Smooth muscle cell (in vitro differentiated cells): Measurements from ENCODE around the gene MYO7B. TPM values are rescaled to one million over a fixed set of nuclear protein-coding genes. Genes with fewer than 3 reads are reported as not detected.

Experiments
- DNase-seq: peaks from one replicate; lab custom pipeline; 2025; ENCODE audit not compliant: unreplicated experiment; lab: John Stamatoyannopoulos, UW
- H2AFZ ChIP-seq: fragments of 200-600 bp; sonication (generic); 2 replicates; pipeline ENCODE4 v1.6.0; 2016; ENCODE audit warnings: antibody characterized with exemption, low read depth, mild to moderate bottlenecking
- H3F3A ChIP-seq: fragments of 200-600 bp; sonication (generic); 2 replicates; pipeline ENCODE4 v1.6.0; 2017; ENCODE audit warnings: antibody characterized with exemption, low read depth
- H3K27ac ChIP-seq: fragments of 200-600 bp; sonication (generic); 2 replicates; pipeline ENCODE4 v1.5.1; 2016; ENCODE audit warnings: low read depth, mild to moderate bottlenecking
- H3K27me3 ChIP-seq: fragments of 200-600 bp; sonication (generic); 2 replicates; pipeline ENCODE4 v1.6.1; 2016; ENCODE audit warnings: low read depth, mild to moderate bottlenecking
- H3K36me3 ChIP-seq: fragments of 200-600 bp; sonication (generic); 2 replicates; pipeline ENCODE4 v1.5.1; 2016; ENCODE audit warnings: low read depth
- H3K4me1 ChIP-seq: fragments of 200-600 bp; sonication (generic); 2 replicates; pipeline ENCODE4 v1.5.1; 2016; ENCODE audit warnings: low read depth
- H3K4me2 ChIP-seq: fragments of 200-600 bp; sonication (generic); 2 replicates; pipeline ENCODE4 v1.6.0; 2016; ENCODE audit warnings: mild to moderate bottlenecking
- H3K4me3 ChIP-seq: fragments of 200-600 bp; sonication (generic); 2 replicates; pipeline ENCODE4 v1.5.1; 2016; ENCODE audit warnings: mild to moderate bottlenecking
- H3K79me2 ChIP-seq: fragments of 200-600 bp; sonication (generic); 2 replicates; pipeline ENCODE4 v1.6.0; 2016; ENCODE audit warnings: low read depth, mild to moderate bottlenecking
- H3K9ac ChIP-seq: fragments of 200-600 bp; sonication (generic); 2 replicates; pipeline ENCODE4 v1.6.0; 2016; ENCODE audit warnings: low read depth
- H3K9me3 ChIP-seq: fragments of 200-600 bp; sonication (generic); replicated peaks from 2 replicates; pipeline ENCODE4 v1.5.1; 2016; ENCODE audit warnings: low read depth
- H4K20me1 ChIP-seq: fragments of 200-600 bp; sonication (generic); 2 replicates; pipeline ENCODE4 v1.6.0; 2016; ENCODE audit warnings: low read depth
- WGBS: methylation state at CpG from one replicate; pipeline ENCODE4 v1.1.7; 2016; ENCODE audit warnings: low lambda C conversion rate; 5-methylcytosine and 5-hydroxymethylcytosine counted together
- polyA plus RNA-seq: library from polyadenylated mRNA; unstranded; fragments of >200 nt; fragmentation: Nextera tagmentation; extraction: Ambion mirVana; gene quantifications from 2 replicates; pipeline ENCODE4 v1.2.1, GENCODE V29; 2016
- total RNA-seq: library from RNA; depleted of rRNA; stranded (reverse); fragments of >200 nt; gene quantifications from 2 replicates; pipeline ENCODE4 v1.2.3, GENCODE V29; 2014
- TF ChIP-seq, protein P1 (sequence below): fragments of 200-600 bp; sonication (generic); IDR thresholded peaks from 2 replicates; pipeline ENCODE4 v1.5.1; 2017; ENCODE audit warnings: borderline replicate concordance, mild to moderate bottlenecking, antibody characterized with exemption; ENCODE audit not compliant: insufficient read depth, poor library complexity, severe bottlenecking

The MYO7B gene
- total and polyA plus RNA-seq, 2 experiments from 2014 or later: 0.09 to 0.35 TPM

DNA sequence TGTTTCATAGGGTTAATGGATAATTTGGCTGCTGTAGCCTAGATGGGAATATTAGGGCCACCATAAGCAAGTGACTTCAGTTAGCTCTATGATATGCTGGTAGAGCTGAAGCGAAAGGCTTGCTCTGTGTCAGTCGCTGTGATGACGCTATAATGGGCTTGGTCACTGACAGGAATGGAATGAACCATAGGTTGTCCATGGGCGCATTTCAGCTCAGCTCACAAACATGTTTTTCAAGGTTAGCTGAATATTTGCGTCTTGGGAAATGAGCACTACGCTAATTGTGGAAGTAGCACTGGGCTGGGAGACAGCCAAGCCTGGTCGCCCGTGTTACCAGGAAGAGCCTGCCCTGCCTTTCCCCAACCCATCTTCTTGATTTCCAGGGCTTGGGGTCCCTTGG lies 3.2 kb upstream of the MYO7B start:
- H3K79me2 ChIP-seq: no peaks in the 10 kb centered on the region
- 96% methylated on average over 8 of the region's 8 CpGs for WGBS
- no peak overlapping the region for H3K27ac ChIP-seq
- no peak for DNase-seq
- no peak overlapping the region for H2AFZ ChIP-seq
- no peak overlapping the region for H3K4me2 ChIP-seq
- no peak overlapping the region for H3K9ac ChIP-seq
- H3K4me3 ChIP-seq: no peak overlapping the region
- H3K36me3 ChIP-seq: no peaks in the 10 kb centered on the region
- no peaks in the 10 kb centered on the region for H4K20me1 ChIP-seq
- H3K4me1 ChIP-seq: peaks cover 13% of the 10 kb centered on the region
- H3K9me3 ChIP-seq: no peaks in the 10 kb centered on the region
- TF ChIP-seq, protein P1, sequence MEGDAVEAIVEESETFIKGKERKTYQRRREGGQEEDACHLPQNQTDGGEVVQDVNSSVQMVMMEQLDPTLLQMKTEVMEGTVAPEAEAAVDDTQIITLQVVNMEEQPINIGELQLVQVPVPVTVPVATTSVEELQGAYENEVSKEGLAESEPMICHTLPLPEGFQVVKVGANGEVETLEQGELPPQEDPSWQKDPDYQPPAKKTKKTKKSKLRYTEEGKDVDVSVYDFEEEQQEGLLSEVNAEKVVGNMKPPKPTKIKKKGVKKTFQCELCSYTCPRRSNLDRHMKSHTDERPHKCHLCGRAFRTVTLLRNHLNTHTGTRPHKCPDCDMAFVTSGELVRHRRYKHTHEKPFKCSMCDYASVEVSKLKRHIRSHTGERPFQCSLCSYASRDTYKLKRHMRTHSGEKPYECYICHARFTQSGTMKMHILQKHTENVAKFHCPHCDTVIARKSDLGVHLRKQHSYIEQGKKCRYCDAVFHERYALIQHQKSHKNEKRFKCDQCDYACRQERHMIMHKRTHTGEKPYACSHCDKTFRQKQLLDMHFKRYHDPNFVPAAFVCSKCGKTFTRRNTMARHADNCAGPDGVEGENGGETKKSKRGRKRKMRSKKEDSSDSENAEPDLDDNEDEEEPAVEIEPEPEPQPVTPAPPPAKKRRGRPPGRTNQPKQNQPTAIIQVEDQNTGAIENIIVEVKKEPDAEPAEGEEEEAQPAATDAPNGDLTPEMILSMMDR: no peak
- peaks cover 7% of the 10 kb centered on the region for H3K27me3 ChIP-seq
- H3F3A ChIP-seq: no peaks in the 10 kb centered on the region

DNA sequence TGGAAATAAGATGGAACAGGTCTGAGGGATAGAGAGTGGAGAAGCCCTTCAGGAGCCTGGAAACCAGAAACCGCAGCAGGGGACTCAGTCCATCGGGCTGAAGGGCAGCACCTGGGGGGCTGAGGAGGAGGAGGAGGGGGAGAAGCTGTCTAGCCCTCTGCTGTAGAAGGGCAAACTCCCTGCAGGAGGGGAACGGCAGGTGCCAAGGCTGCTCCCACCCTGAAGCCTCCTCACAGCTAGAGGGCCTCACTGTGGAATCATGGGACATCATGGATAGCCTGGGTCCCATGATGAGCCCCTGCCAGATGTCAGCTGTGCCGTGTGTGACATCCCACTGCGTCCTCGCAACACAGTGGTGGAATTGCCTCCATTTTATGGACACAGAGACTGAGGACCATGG lies 435 bp downstream of the MYO7B start:
- H3K4me2 ChIP-seq: no peak overlapping the region
- H3K4me1 ChIP-seq: no peaks in the 10 kb centered on the region
- H3K4me3 ChIP-seq: peak overlapping the region; percentile 13
- DNase-seq: no peak
- no peak overlapping the region for H2AFZ ChIP-seq
- no peak overlapping the region for H3K9ac ChIP-seq
- WGBS: 94% methylated on average over 6 of the region's 6 CpGs
- H3K27ac ChIP-seq: no peak overlapping the region
- TF ChIP-seq, protein P1: no peak
- H3K79me2 ChIP-seq: no peaks in the 10 kb centered on the region
- no peaks in the 10 kb centered on the region for H3K36me3 ChIP-seq
- H3K27me3 ChIP-seq: peaks cover 7% of the 10 kb centered on the region
- no peaks in the 10 kb centered on the region for H3K9me3 ChIP-seq
- H3F3A ChIP-seq: no peaks in the 10 kb centered on the region
- no peaks in the 10 kb centered on the region for H4K20me1 ChIP-seq

DNA sequence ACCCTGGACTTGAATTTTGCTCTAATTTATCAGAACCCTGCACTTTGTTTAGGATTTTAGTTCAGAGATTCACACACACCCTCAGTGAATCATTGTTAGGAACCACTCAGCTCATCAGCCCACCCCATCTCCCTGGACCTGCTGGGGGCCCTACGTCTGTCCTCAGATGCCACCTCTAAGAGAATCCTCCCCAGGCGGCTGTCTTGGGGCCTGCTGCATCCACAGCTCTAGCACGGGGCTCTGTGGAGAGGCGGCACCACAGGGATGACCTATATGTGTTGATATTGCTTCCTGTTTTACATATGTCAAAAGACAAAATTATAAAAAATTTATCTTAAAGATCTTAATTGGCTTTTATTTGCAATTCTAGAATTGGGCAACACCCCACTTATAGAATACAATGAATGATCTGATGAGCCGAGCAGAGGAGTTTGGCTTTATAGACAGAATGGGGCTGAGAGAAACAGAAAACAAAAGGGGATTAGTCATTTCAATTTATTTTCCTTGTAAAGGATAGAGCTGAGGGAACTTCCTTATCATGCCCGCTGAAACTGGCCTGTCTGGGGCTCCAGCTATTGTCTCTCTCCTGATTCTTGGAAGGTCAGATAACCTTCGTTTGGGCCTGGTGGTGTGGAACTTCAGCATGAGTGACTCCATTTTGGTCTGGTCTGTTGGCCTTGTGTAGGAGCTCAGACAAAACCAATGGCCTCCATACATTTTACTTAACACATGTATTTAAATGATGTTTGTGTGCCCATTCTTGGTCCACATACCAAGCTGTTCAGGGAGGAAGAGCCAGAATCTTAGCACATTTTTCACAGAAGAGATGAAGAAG lies 1.4 kb downstream of the MYO7B start:
- Histone ChIP-seq H3F3A (no peaks in the 10 kb centered on the region), H3K4me1 (no peaks in the 10 kb centered on the region), H3K9ac (no peak overlapping the region), H3K9me3 (no peaks in the 10 kb centered on the region), H4K20me1 (no peaks in the 10 kb centered on the region), H3K27ac (no peak overlapping the region), H3K4me3 (no peak overlapping the region), H3K27me3 (peaks cover 7% of the 10 kb centered on the region), H3K79me2 (no peaks in the 10 kb centered on the region), H2AFZ (no peak overlapping the region), H3K4me2 (no peak overlapping the region), H3K36me3 (no peaks in the 10 kb centered on the region)
- TF ChIP-seq, protein P1: no peak
- DNase-seq: no peak
- WGBS: 78% methylated on average over 7 of the region's 7 CpGs

DNA sequence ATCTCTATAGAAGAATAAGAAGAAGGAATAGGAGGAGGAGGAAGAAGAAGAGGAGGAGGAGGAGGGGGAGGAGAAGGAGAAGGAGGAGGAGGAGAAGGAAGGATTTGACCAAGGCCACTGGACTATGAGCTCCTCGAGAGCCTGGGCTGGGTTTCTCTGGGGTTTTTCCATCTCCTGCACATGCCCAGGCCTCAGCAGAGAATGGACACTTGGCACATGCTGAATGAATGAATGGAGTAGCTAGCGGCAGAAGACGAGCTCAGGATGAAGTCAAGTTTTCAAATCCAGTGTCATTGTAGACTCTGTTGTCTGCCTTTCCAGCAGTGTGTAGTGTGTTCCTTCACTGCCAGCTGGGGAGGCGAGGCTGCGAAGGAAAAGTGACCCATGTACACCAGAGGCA lies 2.2 kb downstream of the MYO7B start:
- Histone ChIP-seq H2AFZ (no peak overlapping the region), H3K27ac (no peak overlapping the region), H3K4me1 (no peaks in the 10 kb centered on the region), H3K9me3 (no peaks in the 10 kb centered on the region), H4K20me1 (no peaks in the 10 kb centered on the region), H3K36me3 (no peaks in the 10 kb centered on the region), H3K79me2 (no peaks in the 10 kb centered on the region), H3K9ac (no peak overlapping the region), H3K4me2 (no peak overlapping the region), H3K27me3 (peaks cover 7% of the 10 kb centered on the region), H3K4me3 (no peak overlapping the region), H3F3A (no peaks in the 10 kb centered on the region)
- no peak for DNase-seq
- WGBS: 95% methylated on average over 5 of the region's 5 CpGs
- TF ChIP-seq, protein P1: no peak
